K562 (cell line): ENCODE results near the gene ARFGAP1. TPM values are rescaled to one million over a fixed set of nuclear protein-coding genes. Genes with fewer than 3 reads are reported as not detected.

Experiments
- ATAC-seq: fragments of 200-7000 bp; cut with Tn5 transposase; 3 replicates; pipeline ENCODE4 v1.9.1; 2020; ENCODE audit warnings: moderate library complexity
- BruUV-seq: library from RNA; stranded (reverse); fragments of 400-500 nt; replicated peaks from 2 replicates; lab custom pipeline; 2021; lab: Mats Ljungman, UMichigan
- CTCF ChIA-PET: fragments of 300-600 bp; formaldehyde crosslinking; extraction: SDS; loops from one replicate; lab custom pipeline; 2021; ENCODE audit warnings: low intra/inter-chr PET ratio; lab: Yijun Ruan, JAX
- POLR2A ChIA-PET: fragments of 300-600, 350-650 bp; sonication (Branson Sonifier 250); formaldehyde crosslinking; extraction: SDS; loops from one replicate; lab custom pipeline; 2021; ENCODE audit warnings: antibody characterized with exemption, inconsistent platforms; lab: Yijun Ruan, JAX
- DNase-seq, 4 experiments: peaks; one replicate each; pipeline versions ENCODE4 v3.0.0 to v3.0.0-alpha.2; 2011 to 2018; ENCODE audit warnings: low spot score in 3 of 4, mixed read lengths in 3 of 4; ENCODE audit errors: extremely low read depth in 1 of 4
- FAIRE-seq: peaks from 2 replicates; lab custom pipeline; 2011; peaks lifted over from hg19 to GRCh38; lab: Jason Lieb, UNC
- H2AFZ ChIP-seq: 2 replicates; pipeline ENCODE4 v1.6.0; 2011; ENCODE audit warnings: low read depth, low read length, control low read depth, inconsistent platforms
- H3K27ac ChIP-seq: fragments of 200-600 bp; 3 replicates; pipeline ENCODE4 v1.8.0; 2011; ENCODE audit warnings: low read depth, mild to moderate bottlenecking, control low read depth, inconsistent platforms, low read length, moderate library complexity, mixed read lengths; ENCODE audit errors: extremely low read depth
- H3K27me3 ChIP-seq, 2 experiments: fragments of 300-600 bp in 1 of 2; 2 replicates in 1 of 2; 3 replicates in 1 of 2; pipeline versions ENCODE4 v1.6.0 to v1.8.0; 2011; ENCODE audit warnings: inconsistent platforms in 2 of 2, low read length in 2 of 2, mild to moderate bottlenecking in 1 of 2, mixed read lengths in 1 of 2, moderate library complexity in 1 of 2; ENCODE audit not compliant: control insufficient read depth in 2 of 2, insufficient read depth in 2 of 2
- H3K36me3 ChIP-seq: fragments of 300-600 bp; 3 replicates; pipeline ENCODE4 v1.8.0; 2011; ENCODE audit warnings: mild to moderate bottlenecking, low read length, inconsistent platforms; ENCODE audit not compliant: control insufficient read depth, insufficient read depth
- H3K4me1 ChIP-seq, 2 experiments: fragments of 200-600 bp in 1 of 2; replicated peaks in 1 of 2; 2 replicates in 1 of 2; 3 replicates in 1 of 2; pipeline versions ENCODE4 v1.5.1 to v1.8.0; 2011; ENCODE audit warnings: inconsistent platforms in 2 of 2, low read length in 2 of 2, mild to moderate bottlenecking in 1 of 2, mixed read lengths in 1 of 2, moderate library complexity in 1 of 2; ENCODE audit not compliant: control insufficient read depth in 2 of 2, insufficient read depth in 2 of 2
- H3K4me2 ChIP-seq: 2 replicates; pipeline ENCODE4 v1.6.1; 2011; ENCODE audit warnings: low read length, control low read depth, inconsistent platforms, mixed read lengths; ENCODE audit not compliant: insufficient read depth
- H3K4me3 ChIP-seq: fragments of 200-600 bp; sonication (generic), shearing (Covaris generic); 2 replicates; pipeline ENCODE4 v1.5.1; 2016; ENCODE audit warnings: control low read depth, inconsistent platforms
- H3K79me2 ChIP-seq: fragments of 200-600 bp; 3 replicates; pipeline ENCODE4 v1.8.0; 2011; ENCODE audit warnings: low read length, inconsistent platforms; ENCODE audit not compliant: control insufficient read depth, insufficient read depth
- H3K9ac ChIP-seq, 2 experiments: 2 replicates each; pipeline versions ENCODE4 v1.6.0 to v1.6.1; 2011; ENCODE audit warnings: low read depth in 2 of 2, low read length in 2 of 2, control low read depth in 1 of 2, inconsistent platforms in 1 of 2, mild to moderate bottlenecking in 1 of 2, mixed read lengths in 1 of 2; ENCODE audit not compliant: insufficient read depth in 1 of 2
- H3K9me1 ChIP-seq: one replicate; pipeline ENCODE4 v1.6.0; 2011; ENCODE audit warnings: inconsistent platforms, mild to moderate bottlenecking, low read length, moderate library complexity; ENCODE audit not compliant: control insufficient read depth, insufficient read depth
- H3K9me3 ChIP-seq: replicated peaks from 2 replicates; pipeline ENCODE4 v1.5.1; 2011; ENCODE audit warnings: low read depth, low read length, inconsistent platforms; ENCODE audit not compliant: control insufficient read depth, insufficient read depth
- H4K20me1 ChIP-seq: replicated peaks from 2 replicates; pipeline ENCODE4 v1.6.1; 2011; ENCODE audit warnings: low read length, inconsistent platforms, mixed read lengths; ENCODE audit not compliant: control insufficient read depth, insufficient read depth
- FOSL1 ChIP-seq: fragments of 200-800 bp; sonication (Bioruptor generic); conservative IDR thresholded peaks from 2 replicates; pipeline ENCODE4 v1.6.1; 2016; ENCODE audit warnings: missing genetic modification characterization, missing compliant biosample characterization
- NRF1 ChIP-seq, 2 experiments: fragments of 450-650 bp; IDR thresholded peaks in 1 of 2; conservative IDR thresholded peaks in 1 of 2; 2 replicates each; pipeline ENCODE4 v1.6.1; 2014; ENCODE audit warnings: mild to moderate bottlenecking in 2 of 2
- RBFOX2 ChIP-seq: fragments of 200-400 bp; formaldehyde crosslinking; IDR thresholded peaks from 2 replicates; pipeline ENCODE4 v1.6.1; 2017; ENCODE audit warnings: low read depth, mild to moderate bottlenecking, low read length, moderate library complexity
- SMARCB1 ChIP-seq: IDR thresholded peaks from 2 replicates; pipeline ENCODE4 v1.6.1; 2011; ENCODE audit warnings: improper control_type of control experiment, low read depth; ENCODE audit not compliant: insufficient read length
- ZNF766 ChIP-seq: fragments of 200-800 bp; sonication (Bioruptor generic); conservative IDR thresholded peaks from 2 replicates; pipeline ENCODE4 v1.6.1; 2016; ENCODE audit warnings: missing genetic modification characterization, missing compliant biosample characterization
- WGBS: fragments of 100-300 bp; shearing (Covaris generic); methylation state at CpG from one replicate; pipeline ENCODE4 v1.1.6; 2016; ENCODE audit warnings: low coverage, mixed read lengths; ENCODE audit not compliant: insufficient coverage; ENCODE audit errors: missing lambda C conversion rate; 5-methylcytosine and 5-hydroxymethylcytosine counted together
- in situ Hi-C: fragments of 300-500 bp; cut with MboI; formaldehyde crosslinking; loops from 4 replicates; pipeline ENCODE4 v1.15.0; 2018; ENCODE audit warnings: inconsistent platforms, mixed read lengths
- intact Hi-C: fragments of 100-400 bp; cut with micrococcal nuclease; formaldehyde crosslinking; loops from 2 replicates; pipeline ENCODE4 v1.14.2; 2022
- polyA plus RNA-seq, 8 experiments: library from polyadenylated mRNA; depleted of rRNA in 4 of 8; stranded (reverse) in 5 of 8; unstranded in 3 of 8; fragments of >200 nt; fragmentation: Nextera tagmentation in 2 of 8; fragmentation: Illumina TruSeq in 1 of 8; extraction: Ambion mirVana in 2 of 8; extraction: Trizol in 1 of 8; gene quantifications; 2 replicates each; pipeline versions ENCODE4 v1.2.1 to v1.2.3, GENCODE V29; 2011 to 2014; ENCODE audit warnings: inconsistent platforms in 1 of 8, missing spikeins in 1 of 8
- total RNA-seq, 7 experiments: library from RNA; depleted of rRNA in 6 of 7; stranded (reverse); fragments of >200 nt in 6 of 7; fragmentation: Illumina TruSeq in 2 of 7; extraction: Trizol in 2 of 7; gene quantifications; 2 replicates each; pipeline versions ENCODE4 v1.2.1 to v1.2.3, GENCODE V29; 2011 to 2021; ENCODE audit warnings: low replicate concordance in 1 of 7
- TF ChIP-seq, protein P1 (sequence below): fragments of 450-650 bp; IDR thresholded peaks from 2 replicates; pipeline ENCODE4 v1.6.1; 2016; ENCODE audit warnings: antibody characterized with exemption
- TF ChIP-seq, protein P2 (sequence below): fragments of 200-800 bp; sonication (Bioruptor generic); IDR thresholded peaks from 2 replicates; pipeline ENCODE4 v1.6.1; 2017; ENCODE audit warnings: missing genetic modification characterization, missing compliant biosample characterization
- TF ChIP-seq, protein P3 (sequence below): fragments of 450-650 bp; formaldehyde crosslinking; conservative IDR thresholded peaks from 2 replicates; pipeline ENCODE4 v1.4.0; 2022; ENCODE audit warnings: mild to moderate bottlenecking, missing genetic modification characterization

Gene ARFGAP1
- total and polyA plus RNA-seq, 9 of the 15 experiments (the other 6 are each of a cell fraction or from before 2014, with no cell fraction given): 0.53 to 102 (median 33.5) TPM

DNA sequence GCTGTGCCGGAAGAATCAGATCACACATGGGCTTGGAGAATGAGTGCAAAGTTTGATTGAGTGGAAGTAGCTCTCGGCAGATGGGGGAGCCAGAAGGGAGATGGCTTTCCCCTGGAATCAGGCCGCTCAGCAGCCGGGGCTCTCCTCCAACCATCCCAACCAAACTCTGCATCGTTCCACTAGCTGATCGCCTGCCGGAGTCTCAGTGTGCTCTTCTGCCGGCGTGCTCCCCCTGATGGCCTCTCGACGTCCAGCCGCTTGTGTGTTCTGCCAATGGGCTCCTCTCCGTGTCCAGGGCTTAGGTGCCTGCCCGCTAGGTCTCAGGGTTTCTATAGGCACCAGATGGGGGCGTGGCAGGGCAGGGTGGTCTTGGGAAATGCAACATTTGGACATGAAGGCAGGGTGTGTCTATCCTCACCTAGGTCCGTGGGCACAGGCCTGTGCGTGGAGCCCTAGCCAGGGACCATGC is 41.8 kb upstream of the ARFGAP1 start (continued):
- TF ChIP-seq, protein P1, sequence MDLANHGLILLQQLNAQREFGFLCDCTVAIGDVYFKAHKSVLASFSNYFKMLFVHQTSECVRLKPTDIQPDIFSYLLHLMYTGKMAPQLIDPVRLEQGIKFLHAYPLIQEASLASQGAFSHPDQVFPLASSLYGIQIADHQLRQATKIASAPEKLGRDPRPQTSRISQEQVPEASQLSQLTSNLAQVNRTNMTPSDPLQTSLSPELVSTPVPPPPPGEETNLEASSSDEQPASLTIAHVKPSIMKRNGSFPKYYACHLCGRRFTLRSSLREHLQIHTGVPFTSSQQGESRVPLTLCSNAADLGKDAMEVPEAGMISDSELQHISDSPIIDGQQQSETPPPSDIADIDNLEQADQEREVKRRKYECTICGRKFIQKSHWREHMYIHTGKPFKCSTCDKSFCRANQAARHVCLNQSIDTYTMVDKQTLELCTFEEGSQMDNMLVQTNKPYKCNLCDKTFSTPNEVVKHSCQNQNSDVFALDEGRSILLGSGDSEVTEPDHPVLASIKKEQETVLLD: no peak
- TF ChIP-seq ZNF766 (CRISPR knock-in tag): no peak
- TF ChIP-seq, protein P2, sequence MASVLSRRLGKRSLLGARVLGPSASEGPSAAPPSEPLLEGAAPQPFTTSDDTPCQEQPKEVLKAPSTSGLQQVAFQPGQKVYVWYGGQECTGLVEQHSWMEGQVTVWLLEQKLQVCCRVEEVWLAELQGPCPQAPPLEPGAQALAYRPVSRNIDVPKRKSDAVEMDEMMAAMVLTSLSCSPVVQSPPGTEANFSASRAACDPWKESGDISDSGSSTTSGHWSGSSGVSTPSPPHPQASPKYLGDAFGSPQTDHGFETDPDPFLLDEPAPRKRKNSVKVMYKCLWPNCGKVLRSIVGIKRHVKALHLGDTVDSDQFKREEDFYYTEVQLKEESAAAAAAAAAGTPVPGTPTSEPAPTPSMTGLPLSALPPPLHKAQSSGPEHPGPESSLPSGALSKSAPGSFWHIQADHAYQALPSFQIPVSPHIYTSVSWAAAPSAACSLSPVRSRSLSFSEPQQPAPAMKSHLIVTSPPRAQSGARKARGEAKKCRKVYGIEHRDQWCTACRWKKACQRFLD (CRISPR knock-in tag): no peak
- no peak for TF ChIP-seq RBFOX2

DNA sequence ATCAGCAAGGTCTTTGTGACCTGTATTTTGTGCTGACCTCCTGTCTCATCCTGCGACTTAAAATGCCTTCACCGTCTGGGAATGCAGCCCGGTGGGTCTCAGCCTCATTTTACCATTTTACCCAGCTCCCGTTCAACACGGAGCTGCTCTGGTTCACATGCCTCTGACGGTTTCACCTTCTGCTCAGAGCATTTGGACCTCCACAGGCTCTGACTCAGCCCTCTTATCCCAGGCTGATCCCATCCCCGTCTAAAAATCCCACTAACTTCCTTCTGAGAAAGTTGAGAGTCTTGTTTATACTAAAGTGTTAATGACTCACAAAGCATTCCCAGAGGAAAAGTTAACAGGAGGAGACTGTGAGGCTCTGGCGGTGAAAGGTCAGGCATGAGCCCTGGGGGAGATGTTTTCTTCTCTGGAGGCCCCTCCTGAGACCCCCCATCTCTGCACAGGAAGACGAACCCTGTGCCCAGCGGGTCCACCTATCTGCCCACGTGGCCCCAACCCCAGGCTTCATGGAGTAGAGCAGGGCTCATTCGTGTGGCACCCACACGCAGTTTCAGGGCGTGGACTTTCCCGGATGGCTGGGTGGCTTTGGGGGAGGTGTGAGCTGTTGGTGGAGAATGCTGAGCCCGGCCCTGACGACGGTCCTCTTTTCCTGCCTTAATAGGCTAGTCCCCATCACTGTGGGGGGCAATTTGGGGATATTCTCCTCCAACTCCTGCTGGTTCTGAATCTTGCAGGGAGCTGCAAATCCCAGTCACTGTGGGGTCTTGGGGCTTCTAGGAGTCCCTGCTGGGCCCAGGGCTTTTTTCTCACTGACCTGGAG is 40.2 kb upstream of the ARFGAP1 start:
- no TSS peak for BruUV-seq
- no peak for ATAC-seq
- Histone ChIP-seq H3K9ac (no peak overlapping the region; a peak in 1 of 4 replicates), H3K9me3 (no peaks in the 10 kb centered on the region), H3K4me1 (peaks cover 0 to 30% of the 10 kb centered on the region in 2 experiments; a peak in 3 of 5 replicates), H2AFZ (no peak overlapping the region), H3K27me3 (peaks cover 35 to 60% of the 10 kb centered on the region in 2 experiments; a peak in 4 of 5 replicates), H4K20me1 (no peaks in the 10 kb centered on the region), H3K9me1 (no peaks in the 10 kb centered on the region), H3K36me3 (no peaks in the 10 kb centered on the region), H3K4me2 (no peak overlapping the region), H3K79me2 (no peaks in the 10 kb centered on the region), H3K27ac (no peak overlapping the region), H3K4me3 (no peak overlapping the region)
- FAIRE-seq: no peak
- intact Hi-C loops (no loop called here), in situ Hi-C loops (no loop called here)
- DNase-seq: no peak
- WGBS: under 1% methylated on average over 16 of the region's 18 CpGs
- ChIA-PET CTCF (no interaction called here), POLR2A (interaction anchor here (0.7 to 1.3 kb wide), 4 partner anchors 14 to 52 kb away, joined by 3 read pairs; no protein-coding TSS in a partner anchor)
- TF ChIP-seq SMARCB1 (no peak), FOSL1 (tag) (peak; percentile 34; the same call in 1 of the 2 replicates), NRF1 (conservative IDR thresholded peaks at IDR 0.05 in 1 of 2, IDR thresholded peaks at IDR 0.05 in 1 of 2) (no peak)
- TF ChIP-seq, protein P3, sequence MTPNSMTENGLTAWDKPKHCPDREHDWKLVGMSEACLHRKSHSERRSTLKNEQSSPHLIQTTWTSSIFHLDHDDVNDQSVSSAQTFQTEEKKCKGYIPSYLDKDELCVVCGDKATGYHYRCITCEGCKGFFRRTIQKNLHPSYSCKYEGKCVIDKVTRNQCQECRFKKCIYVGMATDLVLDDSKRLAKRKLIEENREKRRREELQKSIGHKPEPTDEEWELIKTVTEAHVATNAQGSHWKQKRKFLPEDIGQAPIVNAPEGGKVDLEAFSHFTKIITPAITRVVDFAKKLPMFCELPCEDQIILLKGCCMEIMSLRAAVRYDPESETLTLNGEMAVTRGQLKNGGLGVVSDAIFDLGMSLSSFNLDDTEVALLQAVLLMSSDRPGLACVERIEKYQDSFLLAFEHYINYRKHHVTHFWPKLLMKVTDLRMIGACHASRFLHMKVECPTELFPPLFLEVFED (CRISPR knock-in tag): no peak
